Astrocyte (in vitro differentiated cells and primary cell): Measurements from ENCODE around the gene TUBA1A. TPM values are rescaled to one million over a fixed set of nuclear protein-coding genes. Genes with fewer than 3 reads are reported as not detected.

Experiments used
- DNase-seq: peaks from one replicate; pipeline ENCODE4 v3.0.0-alpha.2; 2010; ENCODE audit warnings: low read depth
- FAIRE-seq: peaks from 2 replicates; lab custom pipeline; 2011; peaks lifted over from hg19 to GRCh38; lab: Jason Lieb, UNC
- H2AFZ ChIP-seq: 2 replicates; pipeline ENCODE4 v1.6.0; 2012; ENCODE audit warnings: low read depth, low read length, inconsistent platforms
- H3K27ac ChIP-seq: 2 replicates; pipeline ENCODE4 v1.5.1; 2011; ENCODE audit warnings: low read depth, low read length, inconsistent platforms
- H3K27me3 ChIP-seq: 2 replicates; pipeline ENCODE4 v1.6.0; 2011; ENCODE audit warnings: low read length, inconsistent platforms; ENCODE audit not compliant: insufficient read depth
- H3K36me3 ChIP-seq: 2 replicates; pipeline ENCODE4 v1.5.1; 2011; ENCODE audit warnings: low read length, inconsistent platforms; ENCODE audit not compliant: insufficient read depth
- H3K4me1 ChIP-seq: 2 replicates; pipeline ENCODE4 v1.5.1; 2011; ENCODE audit warnings: low read length, inconsistent platforms; ENCODE audit not compliant: insufficient read depth
- H3K4me2 ChIP-seq: 2 replicates; pipeline ENCODE4 v1.6.0; 2012; ENCODE audit warnings: low read length, inconsistent platforms
- H3K4me3 ChIP-seq: 2 replicates; pipeline ENCODE4 v1.5.1; 2011; ENCODE audit warnings: low read depth, mild to moderate bottlenecking, low read length, inconsistent platforms; ENCODE audit not compliant: insufficient read depth
- H3K79me2 ChIP-seq: 2 replicates; pipeline ENCODE4 v1.6.0; 2012; ENCODE audit warnings: mild to moderate bottlenecking, low read length, inconsistent platforms; ENCODE audit not compliant: insufficient read depth
- H3K9ac ChIP-seq: 2 replicates; pipeline ENCODE4 v1.6.0; 2012; ENCODE audit warnings: mild to moderate bottlenecking, low read length, inconsistent platforms
- H3K9me3 ChIP-seq: 2 replicates; pipeline ENCODE4 v1.5.1; 2012; ENCODE audit warnings: low read depth, mild to moderate bottlenecking, low read length, inconsistent platforms; ENCODE audit not compliant: insufficient read depth
- H4K20me1 ChIP-seq: 2 replicates; pipeline ENCODE4 v1.6.0; 2012; ENCODE audit warnings: low read length, inconsistent platforms; ENCODE audit not compliant: insufficient read depth
- H3K27ac Mint-ChIP-seq: one replicate; pipeline ENCODE4 v1.8.0; 2021; ENCODE audit warnings: mild to moderate bottlenecking, mixed read lengths; ENCODE audit not compliant: unreplicated experiment
- H3K27me3 Mint-ChIP-seq: one replicate; pipeline ENCODE4 v1.8.0; 2021; ENCODE audit warnings: low read depth, mixed read lengths; ENCODE audit not compliant: unreplicated experiment
- H3K36me3 Mint-ChIP-seq: one replicate; pipeline ENCODE4 v1.8.0; 2021; ENCODE audit warnings: low read depth, mixed read lengths; ENCODE audit not compliant: unreplicated experiment
- H3K4me1 Mint-ChIP-seq: one replicate; pipeline ENCODE4 v1.8.0; 2021; ENCODE audit warnings: low read depth, mixed read lengths; ENCODE audit not compliant: unreplicated experiment
- H3K4me3 Mint-ChIP-seq: one replicate; pipeline ENCODE4 v1.8.0; 2021; ENCODE audit warnings: mild to moderate bottlenecking, moderate library complexity, mixed read lengths; ENCODE audit not compliant: unreplicated experiment
- H3K9me3 Mint-ChIP-seq: one replicate; pipeline ENCODE4 v1.8.0; 2021; ENCODE audit warnings: mild to moderate bottlenecking, mixed read lengths; ENCODE audit not compliant: unreplicated experiment
- EZH2 ChIP-seq: IDR thresholded peaks from 2 replicates; pipeline ENCODE4 v1.6.1; 2012; ENCODE audit warnings: mild to moderate bottlenecking, low read length, inconsistent platforms; ENCODE audit not compliant: insufficient read depth
- total RNA-seq: library from RNA; stranded (reverse); gene quantifications from 2 replicates; pipeline ENCODE4 v1.2.1, GENCODE V29; 2021
- TF ChIP-seq, protein P1 (sequence below): IDR thresholded peaks from 2 replicates; pipeline ENCODE4 v1.5.1; 2011; ENCODE audit warnings: low read depth, mild to moderate bottlenecking, inconsistent platforms, low read length, moderate library complexity; ENCODE audit not compliant: insufficient read depth

Gene TUBA1A
- total RNA-seq, 1 donor from 2014 or later: 932 TPM

DNA sequence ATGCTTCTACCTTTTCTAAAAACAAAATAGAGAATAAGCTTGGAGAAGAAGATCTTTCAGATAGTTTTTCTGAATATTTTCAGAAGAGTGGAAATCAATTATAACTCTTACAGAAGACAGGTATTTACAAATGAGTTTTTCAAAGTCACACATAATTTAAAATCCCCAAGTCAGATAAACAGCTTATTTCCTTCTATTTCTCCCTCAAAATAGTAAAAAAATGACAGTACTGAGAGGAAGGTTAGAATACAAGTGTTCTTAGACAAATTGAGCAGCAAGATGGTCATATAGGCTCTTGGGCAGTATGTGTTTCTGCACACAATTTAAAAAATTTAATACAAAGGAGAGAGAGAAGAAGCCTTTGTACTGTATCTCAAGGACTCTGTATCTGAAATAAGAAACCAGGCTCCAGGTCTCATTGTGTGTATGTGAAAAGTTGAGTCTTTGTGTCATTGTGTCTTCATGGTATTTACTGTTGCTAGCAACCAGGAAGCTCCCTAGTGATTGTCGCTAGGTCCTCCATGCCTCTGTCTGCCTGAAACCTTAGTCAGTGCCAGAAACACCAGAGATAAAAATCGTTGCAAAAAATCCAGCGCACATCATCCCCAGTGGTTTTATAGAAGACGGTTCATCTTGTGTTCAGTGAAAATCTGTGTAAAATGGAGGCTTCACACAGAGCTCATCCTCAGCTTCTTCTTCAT, 12.9 kb upstream of the TUBA1A start:
- no peaks in the 10 kb centered on the region for H3K36me3 Mint-ChIP-seq
- peak overlapping the region; percentile 81 for H3K4me2 ChIP-seq
- peaks cover 32% of the 10 kb centered on the region for H3K4me1 ChIP-seq
- no peaks in the 10 kb centered on the region for H3K27me3 Mint-ChIP-seq
- DNase-seq (peak; percentile 87), FAIRE-seq (no peak)
- H3K4me3 Mint-ChIP-seq: peak overlapping the region; percentile 79
- TF ChIP-seq, protein P1, sequence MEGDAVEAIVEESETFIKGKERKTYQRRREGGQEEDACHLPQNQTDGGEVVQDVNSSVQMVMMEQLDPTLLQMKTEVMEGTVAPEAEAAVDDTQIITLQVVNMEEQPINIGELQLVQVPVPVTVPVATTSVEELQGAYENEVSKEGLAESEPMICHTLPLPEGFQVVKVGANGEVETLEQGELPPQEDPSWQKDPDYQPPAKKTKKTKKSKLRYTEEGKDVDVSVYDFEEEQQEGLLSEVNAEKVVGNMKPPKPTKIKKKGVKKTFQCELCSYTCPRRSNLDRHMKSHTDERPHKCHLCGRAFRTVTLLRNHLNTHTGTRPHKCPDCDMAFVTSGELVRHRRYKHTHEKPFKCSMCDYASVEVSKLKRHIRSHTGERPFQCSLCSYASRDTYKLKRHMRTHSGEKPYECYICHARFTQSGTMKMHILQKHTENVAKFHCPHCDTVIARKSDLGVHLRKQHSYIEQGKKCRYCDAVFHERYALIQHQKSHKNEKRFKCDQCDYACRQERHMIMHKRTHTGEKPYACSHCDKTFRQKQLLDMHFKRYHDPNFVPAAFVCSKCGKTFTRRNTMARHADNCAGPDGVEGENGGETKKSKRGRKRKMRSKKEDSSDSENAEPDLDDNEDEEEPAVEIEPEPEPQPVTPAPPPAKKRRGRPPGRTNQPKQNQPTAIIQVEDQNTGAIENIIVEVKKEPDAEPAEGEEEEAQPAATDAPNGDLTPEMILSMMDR: no peak
- TF ChIP-seq EZH2: no peak
- peak overlapping the region; percentile 91 for H3K27ac ChIP-seq
- no peaks in the 10 kb centered on the region for H3K79me2 ChIP-seq
- peaks cover 21% of the 10 kb centered on the region for H3K4me1 Mint-ChIP-seq
- H3K9me3 ChIP-seq: no peaks in the 10 kb centered on the region
- H2AFZ ChIP-seq: peak overlapping the region; percentile 35
- peak overlapping the region; percentile 77 for H3K9ac ChIP-seq
- no peaks in the 10 kb centered on the region for H4K20me1 ChIP-seq
- H3K27ac Mint-ChIP-seq: peak overlapping the region; percentile 99
- H3K9me3 Mint-ChIP-seq: no peaks in the 10 kb centered on the region
- no peak overlapping the region for H3K4me3 ChIP-seq
- no peaks in the 10 kb centered on the region for H3K27me3 ChIP-seq
- no peaks in the 10 kb centered on the region for H3K36me3 ChIP-seq

- H3K9me3 Mint-ChIP-seq: no peaks in the 10 kb centered on the region
- H3K79me2 ChIP-seq: no peaks in the 10 kb centered on the region
- H3K4me1 ChIP-seq: peaks cover 32% of the 10 kb centered on the region
- H3K36me3 ChIP-seq: no peaks in the 10 kb centered on the region
- DNase-seq: peak; percentile 85
- FAIRE-seq: peak; percentile 70
- no peaks in the 10 kb centered on the region for H4K20me1 ChIP-seq
- H3K4me3 ChIP-seq: peak overlapping the region; percentile 34
- TF ChIP-seq EZH2: no peak
- TF ChIP-seq, protein P1: no peak
- no peaks in the 10 kb centered on the region for H3K9me3 ChIP-seq
- peaks cover 21% of the 10 kb centered on the region for H3K4me1 Mint-ChIP-seq
- no peaks in the 10 kb centered on the region for H3K27me3 Mint-ChIP-seq
- H3K27me3 ChIP-seq: no peaks in the 10 kb centered on the region
- H3K27ac Mint-ChIP-seq: peak overlapping the region; percentile 99
- H3K9ac ChIP-seq: peak overlapping the region; percentile 77
- H2AFZ ChIP-seq: peak overlapping the region; percentile 6
- H3K4me3 Mint-ChIP-seq: peak overlapping the region; percentile 79
- H3K36me3 Mint-ChIP-seq: no peaks in the 10 kb centered on the region
- H3K27ac ChIP-seq: peak overlapping the region; percentile 91
- H3K4me2 ChIP-seq: peak overlapping the region; percentile 81
These were observed 12.2 kb upstream of the TUBA1A start for GRCh38 chr12:49200919-49201594.
